ENCODE measurements around the gene EBNA1BP2. TPM values are rescaled to one million over a fixed set of nuclear protein-coding genes. Genes with fewer than 3 reads are reported as not detected.
"Not testable (repeated sequence)": the region's sequence is repeated elsewhere in the genome, so short reads cannot be mapped to it uniquely, and the experiment has no call there.

Gene EBNA1BP2
- polyA plus RNA-seq (2013, experiment 1 of 2; ENCODE audit: insufficient read length), result 82.7 TPM
- polyA plus RNA-seq (2013, experiment 2 of 2; ENCODE audit: insufficient read length), result 81.2 TPM

- DNase-seq, result peak; percentile 94
These were observed at the start of gene EBNA1BP2, which contains the start of gene CFAP57 for GRCh38 chr1:43171876-43172526. TSS of gene EBNA1BP2 (minus strand) at chr1:43172290. CDS start at chr1:43172118, 172 bp downstream. TSS of gene CFAP57 (plus strand) at chr1:43172330. CDS start at chr1:43172754, 424 bp downstream.

GRCh38 chr1:43221797-43222196 lies 49.7 kb upstream of the EBNA1BP2 start:
- DNase-seq, result no peak

GRCh38 chr1:43220905-43221778 lies 49.1 kb upstream of the EBNA1BP2 start:
- DNase-seq, result no peak

- DNase-seq, result no peak
These were observed 45.7 kb upstream of the EBNA1BP2 start for GRCh38 chr1:43217747-43218146.

- DNase-seq, result peak; percentile 17
These were observed 42.7 kb upstream of the EBNA1BP2 start for GRCh38 chr1:43214501-43215444.

GRCh38 chr1:43208277-43208676 lies 36.2 kb upstream of the EBNA1BP2 start:
- not testable (repeated sequence) for DNase-seq

GRCh38 chr1:43207229-43207853 lies 35.3 kb upstream of the EBNA1BP2 start:
- no peak for DNase-seq

GRCh38 chr1:43206600-43207228 lies 34.6 kb upstream of the EBNA1BP2 start:
- peak; percentile 98 for DNase-seq

- DNase-seq, result peak; percentile 57
These were observed 33.6 kb upstream of the EBNA1BP2 start for GRCh38 chr1:43205671-43206070.

GRCh38 chr1:43204394-43204793 lies 32.3 kb upstream of the EBNA1BP2 start:
- DNase-seq, result no peak

GRCh38 chr1:43203859-43204258 lies 31.8 kb upstream of the EBNA1BP2 start:
- no peak for DNase-seq

- no peak for DNase-seq
These were observed 27.1 kb upstream of the EBNA1BP2 start for GRCh38 chr1:43199093-43199726.

GRCh38 chr1:43197343-43198127 lies 25.4 kb upstream of the EBNA1BP2 start:
- no peak for DNase-seq

GRCh38 chr1:43194509-43194908 lies 22.4 kb upstream of the EBNA1BP2 start:
- DNase-seq, result no peak

GRCh38 chr1:43188106-43188505 lies 16.0 kb upstream of the EBNA1BP2 start:
- DNase-seq, result no peak

GRCh38 chr1:43184995-43185394 lies 12.9 kb upstream of the EBNA1BP2 start:
- no peak for DNase-seq

GRCh38 chr1:43184388-43184787 lies 12.3 kb upstream of the EBNA1BP2 start:
- DNase-seq, result no peak

- DNase-seq, result no peak
These were observed 5.6 kb upstream of the EBNA1BP2 start for GRCh38 chr1:43177691-43178090.

GRCh38 chr1:43174873-43175272 lies 2.8 kb upstream of the EBNA1BP2 start:
- DNase-seq, result no peak

GRCh38 chr1:43172527-43172972 lies 460 bp upstream of the EBNA1BP2 start:
- peak; percentile 88 for DNase-seq
